GM13977 (cell line): ENCODE results near the gene DCK.

Experiments used
- DNase-seq: peaks from one replicate; pipeline ENCODE4 v3.0.0; 2012; ENCODE audit warnings: low spot score
- in situ Hi-C: fragments of 300-500 bp; cut with MboI; formaldehyde crosslinking; loops from one replicate; pipeline ENCODE4 v1.12.0; 2022; ENCODE audit warnings: low sequenced_read_pairs, low pct_unique_long_range_greater_than_20kb, mixed read lengths, inconsistent platforms; ENCODE audit not compliant: unreplicated experiment
- TF ChIP-seq, protein P1 (sequence below): IDR thresholded peaks from 2 replicates; pipeline ENCODE4 v1.5.1; 2012; ENCODE audit warnings: mild to moderate bottlenecking, control low read depth; ENCODE audit not compliant: insufficient read depth; ENCODE audit errors: extremely low read depth, missing control alignments

The DCK gene

DNA sequence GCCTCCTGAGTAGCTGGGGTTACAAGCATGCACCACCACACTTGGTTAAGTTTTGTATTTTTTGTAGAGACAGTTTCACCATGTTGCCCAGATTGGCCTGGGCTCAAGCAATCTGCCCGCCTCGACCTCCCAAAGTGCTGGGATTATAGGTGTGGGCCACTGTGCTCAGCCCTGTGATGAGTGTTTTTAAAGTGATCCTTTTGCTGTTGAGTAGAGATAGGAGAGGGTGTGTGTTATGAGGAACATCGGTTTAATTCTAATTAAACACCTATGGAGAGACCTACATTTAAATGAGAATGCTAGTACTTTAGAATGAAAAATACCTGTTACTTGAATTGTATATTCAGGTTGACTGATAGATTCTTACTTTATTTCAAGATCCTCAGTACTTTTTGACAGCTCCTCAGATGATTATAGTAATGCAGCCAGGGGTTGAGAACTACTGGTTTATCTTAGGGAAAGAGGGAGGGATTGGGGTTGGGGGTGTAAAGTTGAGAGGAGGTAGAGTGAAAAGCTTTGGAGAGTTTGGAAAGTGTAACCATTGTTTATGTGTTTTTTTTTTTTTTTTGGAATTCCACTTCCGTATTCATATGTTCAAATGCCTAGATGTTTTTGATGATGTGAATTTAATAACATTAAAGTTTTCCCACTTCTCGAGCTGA is 36.8 kb upstream of the DCK start:
- in situ Hi-C loops: no loop called here
- no peak for DNase-seq
- TF ChIP-seq, protein P1, sequence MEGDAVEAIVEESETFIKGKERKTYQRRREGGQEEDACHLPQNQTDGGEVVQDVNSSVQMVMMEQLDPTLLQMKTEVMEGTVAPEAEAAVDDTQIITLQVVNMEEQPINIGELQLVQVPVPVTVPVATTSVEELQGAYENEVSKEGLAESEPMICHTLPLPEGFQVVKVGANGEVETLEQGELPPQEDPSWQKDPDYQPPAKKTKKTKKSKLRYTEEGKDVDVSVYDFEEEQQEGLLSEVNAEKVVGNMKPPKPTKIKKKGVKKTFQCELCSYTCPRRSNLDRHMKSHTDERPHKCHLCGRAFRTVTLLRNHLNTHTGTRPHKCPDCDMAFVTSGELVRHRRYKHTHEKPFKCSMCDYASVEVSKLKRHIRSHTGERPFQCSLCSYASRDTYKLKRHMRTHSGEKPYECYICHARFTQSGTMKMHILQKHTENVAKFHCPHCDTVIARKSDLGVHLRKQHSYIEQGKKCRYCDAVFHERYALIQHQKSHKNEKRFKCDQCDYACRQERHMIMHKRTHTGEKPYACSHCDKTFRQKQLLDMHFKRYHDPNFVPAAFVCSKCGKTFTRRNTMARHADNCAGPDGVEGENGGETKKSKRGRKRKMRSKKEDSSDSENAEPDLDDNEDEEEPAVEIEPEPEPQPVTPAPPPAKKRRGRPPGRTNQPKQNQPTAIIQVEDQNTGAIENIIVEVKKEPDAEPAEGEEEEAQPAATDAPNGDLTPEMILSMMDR: no peak

DNA sequence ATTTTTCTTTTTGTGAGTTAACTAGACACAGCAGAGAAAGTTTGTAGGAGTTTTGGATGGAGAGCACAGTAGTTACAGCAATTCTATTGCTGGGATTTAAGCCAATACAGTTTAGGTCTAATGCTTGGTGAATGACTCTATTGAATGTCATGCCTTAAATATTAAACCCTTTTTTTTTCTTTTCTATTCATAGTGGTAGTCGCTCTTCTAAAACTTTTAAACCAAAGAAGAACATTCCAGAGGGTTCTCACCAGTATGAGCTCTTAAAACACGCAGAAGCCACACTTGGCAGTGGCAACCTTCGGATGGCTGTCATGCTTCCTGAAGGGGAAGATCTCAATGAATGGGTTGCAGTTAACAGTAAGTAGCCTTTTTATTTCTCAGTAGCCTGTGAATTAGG is 34.8 kb upstream of the DCK start:
- TF ChIP-seq, protein P1: no peak
- in situ Hi-C loops: no loop called here
- no peak for DNase-seq

DNA sequence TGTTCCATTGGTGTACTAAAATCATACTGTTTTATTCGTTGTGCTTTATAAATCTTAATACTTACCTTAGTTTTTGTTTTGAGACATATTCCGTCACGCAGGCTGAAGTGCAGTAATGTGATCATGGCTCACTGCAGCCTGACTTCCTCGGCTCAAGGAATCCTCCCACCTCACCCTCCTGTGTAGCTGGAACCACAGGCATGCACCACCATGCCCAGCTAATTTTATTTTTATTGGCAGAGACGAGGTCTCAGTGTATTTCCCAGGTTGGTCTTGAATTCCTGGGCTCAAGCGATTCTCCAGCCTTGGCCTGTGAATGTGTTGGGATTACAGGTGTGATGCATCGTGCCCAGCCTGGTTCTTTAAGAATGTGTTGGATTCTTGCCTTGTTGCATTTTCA is 24.4 kb upstream of the DCK start:
- in situ Hi-C loops: no loop called here

DNA sequence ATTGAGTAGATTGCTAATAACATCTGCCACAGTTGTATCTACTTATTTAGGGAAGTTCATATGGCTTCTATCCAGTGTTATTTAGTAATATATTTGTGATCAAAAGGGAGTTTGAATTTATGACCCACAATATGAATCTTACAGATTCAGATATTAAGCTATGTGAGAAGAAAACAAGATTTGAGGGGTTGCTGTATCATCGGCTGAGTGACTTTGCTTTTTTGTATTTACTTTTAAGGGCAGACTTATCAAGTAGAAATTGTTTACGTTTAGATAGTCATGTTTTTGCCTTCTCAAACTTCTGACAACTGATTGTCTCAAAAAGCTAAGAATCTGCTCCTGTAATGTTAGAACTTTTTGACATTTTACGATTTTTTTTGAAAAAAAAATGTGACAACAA is 17.2 kb upstream of the DCK start:
- no peak for DNase-seq
- in situ Hi-C loops: no loop called here
- TF ChIP-seq, protein P1: no peak

More for the DNA sequence above, 24.4 kb upstream of the DCK start:
- TF ChIP-seq, protein P1: no peak
- no peak for DNase-seq

DNA sequence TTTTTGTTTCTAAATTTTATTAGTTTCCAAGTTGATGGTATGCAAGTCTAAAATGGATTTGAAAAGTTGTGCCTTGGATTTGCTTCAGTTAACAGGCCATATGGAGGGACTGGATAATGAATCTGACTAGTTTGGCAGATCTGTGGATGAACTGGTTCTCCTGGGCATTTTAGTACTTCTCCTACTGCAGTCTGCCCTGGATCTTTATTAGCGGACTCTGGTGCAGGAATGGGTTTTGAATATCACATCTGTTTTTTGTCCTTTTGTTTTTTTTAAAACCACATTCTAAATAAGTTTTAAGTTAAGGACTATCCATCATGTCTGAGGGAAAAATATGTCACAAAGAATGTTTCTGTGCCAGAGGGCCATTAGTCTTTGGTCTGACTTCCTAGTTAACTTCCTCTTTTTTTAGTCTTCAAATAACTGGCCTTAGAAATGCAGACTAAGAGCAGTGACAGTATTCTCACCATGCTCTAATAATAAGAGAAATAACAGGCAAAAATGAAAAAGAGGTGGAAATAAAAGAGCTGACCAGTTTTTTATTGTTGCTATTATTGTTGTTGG is 13.9 kb upstream of the DCK start:
- in situ Hi-C loops: no loop called here
- TF ChIP-seq, protein P1: no peak
- DNase-seq: no peak

DNA sequence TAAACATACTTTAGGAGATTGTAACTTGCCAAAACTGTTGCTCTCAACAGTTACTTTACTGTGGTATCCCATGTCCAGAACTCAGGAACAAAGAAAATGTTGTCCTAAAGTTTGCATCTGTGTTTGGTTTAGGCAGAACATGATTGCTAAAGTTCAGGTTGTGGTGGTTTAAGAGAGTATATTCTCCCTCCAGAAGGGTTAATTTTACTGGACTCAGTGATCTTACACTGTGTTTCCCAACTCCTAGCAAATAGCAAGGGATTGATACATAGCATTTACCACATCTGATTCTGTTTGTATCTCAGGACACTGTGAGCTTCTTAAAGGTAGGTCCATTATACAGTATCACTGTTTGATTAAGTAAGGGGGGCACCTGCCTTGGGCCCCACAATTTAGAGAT is 13.3 kb upstream of the DCK start:
- no peak for DNase-seq
- in situ Hi-C loops: no loop called here
- TF ChIP-seq, protein P1: no peak
